SKM-1 treated with dmso at 0.1 percent for 144 hours (cell line): ENCODE data around the gene SLC45A3.
"Not testable (repeated sequence)": the region's sequence is repeated elsewhere in the genome, so short reads cannot be mapped to it uniquely, and the experiment has no call there.

Experiments
- DNase-seq: peaks from one replicate; lab custom pipeline; 2025; ENCODE audit not compliant: unreplicated experiment; lab: John Stamatoyannopoulos, UW

SLC45A3 gene

GRCh38 chr1:205637854-205638468 is 42.3 kb downstream of the SLC45A3 start:
- no peak for DNase-seq

DNA sequence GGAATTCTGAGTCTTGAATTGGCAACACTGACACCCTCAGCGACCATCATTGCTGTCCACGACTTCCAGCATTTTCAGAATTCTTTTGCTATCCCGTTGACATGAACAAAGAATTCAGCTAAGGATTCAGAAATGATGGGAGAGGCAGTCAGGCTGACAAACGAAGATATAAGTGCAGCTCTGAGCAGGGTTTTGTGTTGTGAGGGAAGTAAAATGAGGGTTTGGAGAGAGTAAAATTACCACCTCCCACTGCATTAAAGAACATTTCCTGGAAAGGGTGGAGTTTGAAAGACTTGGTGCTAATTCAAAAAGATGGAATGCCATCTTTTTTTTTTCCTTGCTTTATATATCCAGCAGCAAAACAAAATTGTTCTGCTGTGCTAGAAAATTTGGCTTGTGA is 43.6 kb downstream of the SLC45A3 start:
- no peak for DNase-seq

- DNase-seq, result not testable (repeated sequence)
Observed at GRCh38 chr1:205636138-205636530, 44.2 kb downstream of the SLC45A3 start.

DNA sequence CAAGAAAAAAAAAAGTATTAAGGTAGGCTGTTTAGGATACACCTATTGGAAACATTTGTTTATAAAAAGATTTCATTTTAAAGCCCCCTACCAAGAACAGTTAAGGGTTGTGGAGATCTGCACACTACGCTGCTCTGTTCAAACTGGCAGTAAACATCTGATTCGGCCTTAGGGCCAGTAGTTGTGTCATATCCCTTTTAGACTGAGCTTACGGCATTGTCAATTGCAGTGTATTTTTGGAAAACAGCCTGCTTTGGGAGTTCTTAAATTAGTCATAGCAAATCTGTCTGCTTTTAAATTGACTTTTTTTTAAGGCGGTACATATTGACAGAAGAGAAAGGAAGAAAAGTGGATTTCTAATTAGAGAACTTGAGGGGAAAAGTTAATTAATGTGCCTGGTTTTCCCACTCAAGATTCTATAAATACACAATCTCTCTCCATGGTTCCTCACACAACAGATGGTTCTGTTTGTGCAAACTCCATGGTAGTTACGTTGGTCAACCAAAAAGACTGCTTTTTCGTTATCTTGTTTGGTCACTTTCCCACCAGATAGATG is 46.8 kb downstream of the SLC45A3 start:
- DNase-seq, result no peak

GRCh38 chr1:205632669-205633169 is 47.6 kb downstream of the SLC45A3 start:
- DNase-seq, result no peak

- DNase-seq, result peak; percentile 99
Observed at GRCh38 chr1:205631768-205632668, 48.3 kb downstream of the SLC45A3 start, which contains the start of gene ELK4. Gene ELK4, minus strand, starts transcription at chr1:205632011. Its CDS starts 8,129 bp downstream, at chr1:205623882.

GRCh38 chr1:205631010-205631767 is 49.1 kb downstream of the SLC45A3 start:
- DNase-seq, result peak; percentile 83

DNA sequence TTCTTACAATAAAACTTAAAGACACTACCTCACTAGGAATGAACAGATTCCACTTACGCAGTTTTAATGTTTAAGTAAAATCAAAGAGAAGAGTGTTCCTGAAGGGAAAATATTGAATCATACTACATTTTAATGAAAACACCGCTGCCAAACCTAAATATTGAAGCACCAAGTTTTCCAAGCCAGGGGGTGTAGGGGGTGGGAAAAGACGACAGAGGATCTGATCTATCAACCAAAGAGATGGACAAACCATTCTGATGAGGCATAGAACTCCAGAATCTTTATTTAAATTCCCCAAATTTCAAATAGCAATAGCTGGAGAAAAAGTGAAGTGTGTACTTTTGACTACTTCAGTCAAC is 49.7 kb downstream of the SLC45A3 start:
- DNase-seq, result no peak

DNA sequence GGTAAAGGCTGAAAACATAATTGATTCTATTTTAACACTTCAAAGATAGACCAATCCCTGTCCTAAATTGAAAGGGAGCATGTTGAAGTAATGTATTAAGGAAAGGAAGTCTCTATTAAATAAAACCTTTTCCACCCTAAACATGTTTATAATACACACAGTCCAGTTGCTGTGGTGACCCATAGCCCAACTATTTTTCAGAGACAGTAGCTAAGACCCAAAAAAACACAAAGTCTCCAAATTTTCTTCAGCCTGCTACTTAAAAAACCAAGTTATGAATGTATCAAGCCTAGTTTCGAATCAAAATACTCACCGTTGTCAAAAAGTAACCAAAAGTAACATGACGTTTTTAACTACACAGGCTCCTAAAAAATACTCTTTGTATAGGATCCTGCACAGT is 50.1 kb downstream of the SLC45A3 start:
- DNase-seq, result no peak

GRCh38 chr1:205629751-205630150 is 50.6 kb downstream of the SLC45A3 start:
- DNase-seq, result no peak

GRCh38 chr1:205627956-205628355 is 52.4 kb downstream of the SLC45A3 start:
- no peak for DNase-seq

GRCh38 chr1:205626216-205626615 is 54.1 kb downstream of the SLC45A3 start:
- DNase-seq, result no peak

DNA sequence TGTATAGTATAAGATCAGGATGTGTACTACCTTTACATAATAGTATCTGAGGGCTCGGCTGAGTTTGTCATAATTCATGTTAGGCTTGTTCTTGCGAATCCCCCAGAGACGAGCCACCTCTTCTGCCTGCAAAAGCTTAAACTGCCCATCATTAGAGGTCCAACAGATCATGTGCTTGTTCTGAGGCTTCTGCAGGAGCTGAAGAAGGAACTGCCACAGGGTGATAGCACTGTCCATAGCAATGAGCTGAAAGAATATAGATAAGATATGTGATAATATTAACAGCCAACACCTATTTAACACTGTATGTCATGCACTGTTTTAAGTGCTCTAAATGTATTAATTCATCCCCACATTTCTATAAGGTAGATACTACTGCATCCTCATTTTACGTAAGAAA is 56.7 kb downstream of the SLC45A3 start:
- DNase-seq, result no peak

GRCh38 chr1:205620269-205620668 is 60.0 kb downstream of the SLC45A3 start:
- no peak for DNase-seq

- no peak for DNase-seq
Observed at GRCh38 chr1:205619376-205619775, 60.9 kb downstream of the SLC45A3 start.

DNA sequence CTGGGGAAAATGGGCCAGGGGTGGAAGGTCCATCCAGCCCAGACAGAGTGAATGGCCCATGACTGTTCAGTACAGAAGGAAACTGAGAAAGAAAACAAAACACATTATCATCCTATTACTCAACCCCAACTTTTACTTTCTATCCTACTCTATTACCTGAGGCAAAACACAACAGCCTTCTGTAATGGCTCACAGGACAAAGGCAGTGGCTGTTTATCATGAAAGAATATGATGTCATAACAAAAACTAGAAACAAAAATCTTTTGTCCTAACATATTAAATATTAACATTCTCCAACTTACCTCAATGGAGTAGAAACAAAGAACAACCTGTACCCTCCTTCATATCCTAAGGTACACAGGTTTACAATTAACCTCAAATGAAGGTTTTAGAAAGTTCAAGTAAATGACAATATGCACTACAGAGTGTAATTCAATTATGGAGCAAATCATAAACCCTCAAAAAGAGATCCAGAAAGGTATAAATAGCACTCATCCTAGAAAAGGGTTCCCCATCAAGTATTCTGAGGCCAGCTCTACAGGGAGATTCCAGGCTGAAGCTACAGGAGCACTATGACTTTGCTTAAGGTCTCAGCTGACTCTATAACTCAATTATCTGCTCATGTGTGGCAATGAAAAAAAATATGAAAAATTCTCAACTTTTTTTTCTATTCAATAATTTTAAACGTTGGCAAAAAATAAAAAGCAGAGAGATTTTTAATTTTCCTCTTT is 63.6 kb downstream of the SLC45A3 start:
- no peak for DNase-seq

- no peak for DNase-seq
Observed at GRCh38 chr1:205615789-205616188, 64.5 kb downstream of the SLC45A3 start.

GRCh38 chr1:205613854-205614412 is 66.4 kb downstream of the SLC45A3 start:
- DNase-seq, result no peak

DNA sequence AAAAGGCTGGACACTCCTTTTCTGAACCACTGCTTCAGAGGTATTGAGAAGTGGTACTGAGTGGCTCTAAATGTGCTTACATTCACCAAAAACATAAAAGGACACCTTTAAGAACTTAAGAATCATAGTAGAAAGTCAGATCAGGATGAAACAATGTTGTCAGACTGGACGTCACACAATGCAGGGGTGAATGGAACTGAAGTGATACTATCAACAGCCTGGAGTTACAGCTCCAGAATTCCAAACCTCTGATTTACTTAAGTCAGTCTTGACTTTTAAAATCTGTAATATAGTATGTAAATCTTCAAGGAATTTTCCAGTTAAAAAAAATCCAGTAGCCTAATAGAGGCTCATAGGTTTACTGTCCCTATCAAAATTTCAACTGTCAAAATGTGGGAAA is 67.8 kb downstream of the SLC45A3 start:
- no peak for DNase-seq

DNA sequence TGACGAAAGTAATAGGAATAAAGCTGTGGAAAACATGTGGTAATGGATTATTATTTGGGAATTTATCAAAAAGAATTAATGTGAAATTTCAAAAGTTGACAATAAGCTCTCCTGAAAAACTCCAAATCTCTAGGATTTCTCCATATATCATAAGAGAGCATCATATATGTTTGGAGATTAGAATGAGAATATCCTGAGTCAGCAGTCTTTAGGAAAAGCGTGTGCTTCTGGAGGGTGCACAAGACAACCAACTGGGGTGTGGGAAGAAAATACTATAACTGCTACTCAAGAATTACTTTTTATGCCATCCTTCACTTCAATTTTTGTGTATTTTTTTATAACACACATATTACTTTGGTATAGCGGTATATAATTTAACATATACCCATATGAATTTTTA is 68.2 kb downstream of the SLC45A3 start:
- no peak for DNase-seq
